ENCODE measurements around the gene ZNF506.
"Not testable (repeated sequence)": the region's sequence is repeated elsewhere in the genome, so short reads cannot be mapped to it uniquely, and the experiment has no call there.

Gene ZNF506

GRCh38 chr19:19743921-19744320 is 77.6 kb downstream of the ZNF506 start:
- DNase-seq = not testable (repeated sequence)

GRCh38 chr19:19743176-19743575 is 78.4 kb downstream of the ZNF506 start:
- DNase-seq = no peak

- no peak for DNase-seq
Observed at GRCh38 chr19:19742773-19743172, 78.8 kb downstream of the ZNF506 start.
